Uterus (tissue), 2 donors: ENCODE data around the gene PARP4.

Source experiments
- POLR2A ChIP-seq, 2 donors: fragments of 450-650 bp; IDR thresholded peaks; one replicate each; pipeline ENCODE4 v1.6.1; 2016; ENCODE audit warnings: antibody characterized with exemption in 2 of 2, mild to moderate bottlenecking in 1 of 2, moderate library complexity in 1 of 2
- TF ChIP-seq, protein P1 (sequence below), 4 experiments: fragments of 200-600 bp in 2 of 4; fragments of 450-650 bp in 2 of 4; sonication (generic) in 2 of 4; IDR thresholded peaks; one replicate each; pipeline ENCODE4 v1.5.1; 2016 to 2019; ENCODE audit warnings: antibody characterized with exemption in 4 of 4, mild to moderate bottlenecking in 2 of 4, moderate library complexity in 1 of 4

DNA sequence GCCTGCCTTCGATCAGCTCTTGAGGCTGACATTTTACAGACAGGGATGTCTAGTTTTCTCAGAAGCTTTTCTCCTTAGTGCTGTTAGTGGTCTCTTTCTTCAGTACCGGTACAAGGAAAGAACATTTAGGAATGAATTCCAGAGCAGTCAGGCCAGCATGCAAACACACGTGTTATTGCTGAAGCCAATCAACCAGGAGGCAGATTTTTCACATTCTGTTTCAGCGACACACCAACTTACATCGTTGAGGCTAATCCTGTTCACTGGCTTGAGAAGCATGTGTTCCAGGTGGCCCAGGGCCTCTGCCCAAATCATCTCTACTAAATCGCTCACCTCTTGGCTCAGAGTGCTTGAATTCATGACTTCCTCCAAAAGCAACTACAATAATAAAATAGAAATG is 19.2 kb downstream of the PARP4 start:
- no peak for TF ChIP-seq POLR2A (IDR thresholded peaks at IDR 0.05)
- TF ChIP-seq, protein P1, sequence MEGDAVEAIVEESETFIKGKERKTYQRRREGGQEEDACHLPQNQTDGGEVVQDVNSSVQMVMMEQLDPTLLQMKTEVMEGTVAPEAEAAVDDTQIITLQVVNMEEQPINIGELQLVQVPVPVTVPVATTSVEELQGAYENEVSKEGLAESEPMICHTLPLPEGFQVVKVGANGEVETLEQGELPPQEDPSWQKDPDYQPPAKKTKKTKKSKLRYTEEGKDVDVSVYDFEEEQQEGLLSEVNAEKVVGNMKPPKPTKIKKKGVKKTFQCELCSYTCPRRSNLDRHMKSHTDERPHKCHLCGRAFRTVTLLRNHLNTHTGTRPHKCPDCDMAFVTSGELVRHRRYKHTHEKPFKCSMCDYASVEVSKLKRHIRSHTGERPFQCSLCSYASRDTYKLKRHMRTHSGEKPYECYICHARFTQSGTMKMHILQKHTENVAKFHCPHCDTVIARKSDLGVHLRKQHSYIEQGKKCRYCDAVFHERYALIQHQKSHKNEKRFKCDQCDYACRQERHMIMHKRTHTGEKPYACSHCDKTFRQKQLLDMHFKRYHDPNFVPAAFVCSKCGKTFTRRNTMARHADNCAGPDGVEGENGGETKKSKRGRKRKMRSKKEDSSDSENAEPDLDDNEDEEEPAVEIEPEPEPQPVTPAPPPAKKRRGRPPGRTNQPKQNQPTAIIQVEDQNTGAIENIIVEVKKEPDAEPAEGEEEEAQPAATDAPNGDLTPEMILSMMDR (IDR thresholded peaks at IDR 0.05), result no peak
